SU-DHL-6 (cell line): ENCODE data around the gene CENPQ.

Experiments used
- H2AFZ ChIP-seq: fragments of 200-600 bp; sonication (generic); 2 replicates; pipeline ENCODE4 v1.6.1; 2014; ENCODE audit warnings: low read depth, mild to moderate bottlenecking, moderate library complexity, mixed read lengths, antibody characterized with exemption, low read length; ENCODE audit not compliant: severe bottlenecking
- H3F3A ChIP-seq: fragments of 200-600 bp; shearing (Covaris generic); 2 replicates; pipeline ENCODE4 v1.6.0; 2016; ENCODE audit warnings: antibody characterized with exemption, mild to moderate bottlenecking; ENCODE audit not compliant: insufficient read depth
- H3K27ac ChIP-seq: fragments of 200-600 bp; sonication (generic); 2 replicates; pipeline ENCODE4 v1.5.1; 2016; ENCODE audit warnings: low read depth, mild to moderate bottlenecking, low read length, moderate library complexity, mixed read lengths
- H3K27me3 ChIP-seq: fragments of 200-600 bp; sonication (generic), shearing (Covaris generic); 2 replicates; pipeline ENCODE4 v1.6.0; 2014; ENCODE audit warnings: mild to moderate bottlenecking, low read length
- H3K36me3 ChIP-seq: fragments of 200-600 bp; sonication (generic); 2 replicates; pipeline ENCODE4 v1.6.1; 2014; ENCODE audit warnings: mild to moderate bottlenecking, low read length, mixed read lengths
- H3K4me2 ChIP-seq: fragments of 300-600, 200-600 bp; shearing (Covaris generic), sonication (generic); 2 replicates; pipeline ENCODE4 v1.6.0; 2014; ENCODE audit warnings: low read length, low read depth, mild to moderate bottlenecking; ENCODE audit not compliant: poor library complexity, severe bottlenecking
- H3K4me3 ChIP-seq: fragments of 200-600 bp; sonication (generic); 2 replicates; pipeline ENCODE4 v1.5.1; 2014; ENCODE audit warnings: antibody characterized with exemption, low read length, mild to moderate bottlenecking, mixed read lengths; ENCODE audit not compliant: insufficient read depth, poor library complexity, severe bottlenecking
- H3K79me2 ChIP-seq: fragments of 200-600 bp; sonication (generic); 2 replicates; pipeline ENCODE4 v1.6.1; 2014; ENCODE audit warnings: mild to moderate bottlenecking, low read length, moderate library complexity; ENCODE audit not compliant: insufficient read depth
- H3K9ac ChIP-seq: fragments of 200-600 bp; sonication (generic); 2 replicates; pipeline ENCODE4 v1.7.0; 2014; ENCODE audit warnings: mild to moderate bottlenecking, low read length
- H3K9me2 ChIP-seq: fragments of 200-600 bp; sonication (generic); replicated peaks from 2 replicates; pipeline ENCODE4 v1.6.1; 2014; ENCODE audit warnings: low read length; ENCODE audit not compliant: insufficient read depth
- H3K9me3 ChIP-seq: fragments of 200-600 bp; sonication (generic); 2 replicates; pipeline ENCODE4 v1.6.1; 2014; ENCODE audit warnings: low read length, mixed read lengths; ENCODE audit not compliant: insufficient read depth
- H4K20me1 ChIP-seq: fragments of 200-600 bp; sonication (generic); 2 replicates; pipeline ENCODE4 v1.6.1; 2014; ENCODE audit warnings: low read depth, mild to moderate bottlenecking, antibody characterized with exemption, low read length, moderate library complexity, mixed read lengths
- EZH2phosphoT487 ChIP-seq: fragments of 200-600 bp; sonication (generic), shearing (Covaris generic); conservative IDR thresholded peaks from 2 replicates; pipeline ENCODE4 v1.6.1; 2018; ENCODE audit warnings: mild to moderate bottlenecking, antibody characterized with exemption, low read length, moderate library complexity, mixed read lengths
- TF ChIP-seq, protein P1 (sequence below): fragments of 200-600 bp; sonication (generic); IDR thresholded peaks from one replicate; pipeline ENCODE4 v1.5.1; 2017; ENCODE audit warnings: antibody characterized with exemption, mild to moderate bottlenecking, low read length, moderate library complexity; ENCODE audit not compliant: insufficient read depth, poor library complexity, severe bottlenecking

Gene CENPQ

DNA sequence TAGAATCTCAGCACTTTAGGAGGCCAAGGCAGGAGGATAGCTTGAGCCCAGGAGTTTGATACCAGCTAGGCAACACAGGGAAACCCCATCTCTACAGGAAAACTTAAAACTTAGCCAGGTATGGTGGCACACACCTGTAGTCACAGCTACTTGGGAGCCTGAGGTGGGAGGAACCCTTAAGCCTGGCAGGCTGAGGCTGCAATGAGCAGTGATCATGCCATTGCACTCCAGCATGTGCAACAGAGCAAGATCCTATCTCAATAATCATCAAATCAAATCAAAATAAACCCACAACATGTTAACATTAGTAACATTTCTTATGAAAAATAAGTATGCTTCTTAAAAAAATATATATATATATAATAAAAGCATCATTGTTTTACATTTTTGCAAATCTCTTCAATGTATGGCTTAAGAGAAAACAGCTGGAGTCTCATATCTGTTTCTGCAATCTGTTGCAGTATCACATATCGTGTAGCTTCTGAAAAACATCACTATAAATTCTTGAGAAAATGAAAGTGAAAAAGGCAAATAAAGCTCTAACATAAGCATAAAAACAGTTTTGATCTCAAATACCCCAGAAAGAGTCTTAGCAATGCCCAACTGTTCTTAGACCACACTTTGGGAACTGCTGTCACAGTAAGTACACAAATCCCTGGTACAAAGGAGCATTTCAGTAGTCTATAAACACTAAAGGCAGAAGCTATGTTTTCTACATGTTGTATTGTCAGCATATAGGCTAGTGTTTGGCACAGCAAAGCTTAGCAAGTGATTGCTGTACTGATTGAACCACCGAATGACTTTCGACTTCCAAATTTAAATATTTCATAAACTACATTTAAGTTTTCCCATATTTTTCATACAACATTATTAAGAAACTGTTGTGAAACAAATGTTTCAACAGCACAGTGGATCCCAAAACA is 8.1 kb upstream of the CENPQ start:
- Histone ChIP-seq H3K79me2 (no peaks in the 10 kb centered on the region), H3K27me3 (no peaks in the 10 kb centered on the region), H3K9me2 (no peaks in the 10 kb centered on the region), H3K36me3 (peaks cover 35% of the 10 kb centered on the region; the same call in 1 of the 2 replicates), H4K20me1 (no peaks in the 10 kb centered on the region), H3K9me3 (no peaks in the 10 kb centered on the region), H3K4me2 (no peak overlapping the region), H3K9ac (no peak overlapping the region), H3K4me3 (no peak overlapping the region), H2AFZ (no peak overlapping the region), H3K27ac (no peak overlapping the region), H3F3A (no peaks in the 10 kb centered on the region)
- TF ChIP-seq, protein P1, sequence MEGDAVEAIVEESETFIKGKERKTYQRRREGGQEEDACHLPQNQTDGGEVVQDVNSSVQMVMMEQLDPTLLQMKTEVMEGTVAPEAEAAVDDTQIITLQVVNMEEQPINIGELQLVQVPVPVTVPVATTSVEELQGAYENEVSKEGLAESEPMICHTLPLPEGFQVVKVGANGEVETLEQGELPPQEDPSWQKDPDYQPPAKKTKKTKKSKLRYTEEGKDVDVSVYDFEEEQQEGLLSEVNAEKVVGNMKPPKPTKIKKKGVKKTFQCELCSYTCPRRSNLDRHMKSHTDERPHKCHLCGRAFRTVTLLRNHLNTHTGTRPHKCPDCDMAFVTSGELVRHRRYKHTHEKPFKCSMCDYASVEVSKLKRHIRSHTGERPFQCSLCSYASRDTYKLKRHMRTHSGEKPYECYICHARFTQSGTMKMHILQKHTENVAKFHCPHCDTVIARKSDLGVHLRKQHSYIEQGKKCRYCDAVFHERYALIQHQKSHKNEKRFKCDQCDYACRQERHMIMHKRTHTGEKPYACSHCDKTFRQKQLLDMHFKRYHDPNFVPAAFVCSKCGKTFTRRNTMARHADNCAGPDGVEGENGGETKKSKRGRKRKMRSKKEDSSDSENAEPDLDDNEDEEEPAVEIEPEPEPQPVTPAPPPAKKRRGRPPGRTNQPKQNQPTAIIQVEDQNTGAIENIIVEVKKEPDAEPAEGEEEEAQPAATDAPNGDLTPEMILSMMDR = no peak
- TF ChIP-seq EZH2phosphoT487 = no peak

DNA sequence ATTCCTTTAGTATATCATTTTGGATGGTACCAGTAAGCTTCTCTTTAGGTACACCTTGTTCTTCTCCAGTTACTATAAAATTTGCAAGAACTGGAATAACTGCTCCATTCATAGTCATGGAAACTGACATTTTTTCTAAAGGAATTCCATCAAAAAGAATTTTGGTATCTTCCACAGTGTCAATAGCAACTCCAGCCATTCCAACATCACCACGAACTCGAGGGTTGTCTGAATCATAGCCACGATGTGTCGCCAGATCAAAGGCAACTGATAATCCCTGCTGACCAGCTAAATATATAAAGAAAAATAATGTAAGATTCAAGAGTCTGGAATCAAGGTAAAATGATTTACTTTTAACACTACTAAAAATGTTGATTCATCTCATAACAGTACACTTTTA is 5.4 kb upstream of the CENPQ start:
- H3F3A ChIP-seq = no peaks in the 10 kb centered on the region
- TF ChIP-seq EZH2phosphoT487 = no peak
- TF ChIP-seq, protein P1 = no peak

DNA sequence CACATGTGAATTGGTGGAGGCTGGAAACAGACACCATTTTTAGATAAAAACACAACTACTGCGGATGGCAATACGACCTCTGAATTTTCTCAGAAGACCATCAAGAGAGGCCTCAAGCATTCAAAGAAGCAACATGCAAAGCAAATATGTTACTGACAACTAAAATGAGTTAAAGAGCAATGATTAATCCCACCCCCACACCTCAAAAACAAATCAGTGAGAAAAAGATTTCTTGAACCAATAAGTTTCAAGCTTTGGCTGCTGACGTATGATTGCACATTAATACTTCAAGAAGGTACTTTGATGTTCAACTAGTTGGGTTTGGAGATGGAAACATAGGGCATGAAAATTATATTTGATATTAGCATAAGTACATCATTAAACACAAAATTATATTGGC is 1.1 kb upstream of the CENPQ start:
- H3K36me3 ChIP-seq = peaks cover 11% of the 10 kb centered on the region; the same call in 1 of the 2 replicates
- H3K27me3 ChIP-seq = no peaks in the 10 kb centered on the region
- H3K79me2 ChIP-seq = peaks cover 63% of the 10 kb centered on the region
- H3K4me2 ChIP-seq = peak overlapping the region; percentile 82
- no peak for TF ChIP-seq EZH2phosphoT487
- TF ChIP-seq, protein P1 = no peak
- no peaks in the 10 kb centered on the region for H3K9me3 ChIP-seq
- H3K27ac ChIP-seq = peak overlapping the region; percentile 34; the same call in 1 of the 2 replicates
- no peaks in the 10 kb centered on the region for H3F3A ChIP-seq
- H3K9me2 ChIP-seq = no peaks in the 10 kb centered on the region
- no peaks in the 10 kb centered on the region; the same call in 1 of the 2 replicates for H4K20me1 ChIP-seq
- H2AFZ ChIP-seq = peak overlapping the region; percentile 73
- H3K4me3 ChIP-seq = peak overlapping the region; percentile 99
- peak overlapping the region; percentile 88 for H3K9ac ChIP-seq

More for the DNA sequence above, 5.4 kb upstream of the CENPQ start:
- no peaks in the 10 kb centered on the region for H3K9me2 ChIP-seq
- H2AFZ ChIP-seq = no peak overlapping the region
- H3K27ac ChIP-seq = no peak overlapping the region
- H3K4me2 ChIP-seq = no peak overlapping the region
- H3K4me3 ChIP-seq = no peak overlapping the region
- H3K79me2 ChIP-seq = peaks cover 23% of the 10 kb centered on the region
- no peak overlapping the region for H3K9ac ChIP-seq
- no peaks in the 10 kb centered on the region for H3K9me3 ChIP-seq
- no peaks in the 10 kb centered on the region for H4K20me1 ChIP-seq
- H3K27me3 ChIP-seq = no peaks in the 10 kb centered on the region
- peaks cover 21% of the 10 kb centered on the region; the same call in 1 of the 2 replicates for H3K36me3 ChIP-seq
